ENCODE data around the gene EIPR1. TPM values are rescaled to one million over a fixed set of nuclear protein-coding genes. Genes with fewer than 3 reads are reported as not detected.

The EIPR1 gene
- total and polyA plus RNA-seq, 2 experiments from 2014 or later: 17.4 to 46.3 TPM

GRCh38 chr2:3142210-3142609 is 235.4 kb downstream of the EIPR1 start:
- H3K27me3 Mint-ChIP-seq (ENCODE audit: insufficient read depth, low read depth, poor library complexity): peaks cover 6% of the 10 kb centered on the region
- H3K4me3 ChIP-seq: no peak overlapping the region
- H3K4me1 Mint-ChIP-seq: no peaks in the 10 kb centered on the region; the same call in 1 of the 3 replicates
- ATAC-seq: no peak
- DNase-seq (ENCODE audit: low spot score): no peak
- H3K36me3 ChIP-seq (ENCODE audit: insufficient read depth): no peaks in the 10 kb centered on the region
- H3K9me2 ChIP-seq (ENCODE audit: insufficient read depth): no peaks in the 10 kb centered on the region
- no peaks in the 10 kb centered on the region for H3K79me2 ChIP-seq (replicated peaks; ENCODE audit: insufficient read depth)
- no peaks in the 10 kb centered on the region for H3K9me3 Mint-ChIP-seq
- H3K4me2 ChIP-seq: no peak overlapping the region
- no peak overlapping the region for H2AFZ ChIP-seq
- no peak overlapping the region for H3K27ac ChIP-seq (ENCODE audit: low read depth)
- no peaks in the 10 kb centered on the region for H3K27me3 ChIP-seq (ENCODE audit: insufficient read depth)
- no peaks in the 10 kb centered on the region for H3K4me1 ChIP-seq (ENCODE audit: insufficient read depth)
- H3K36me3 Mint-ChIP-seq (ENCODE audit: low read depth): no peaks in the 10 kb centered on the region
- no peak overlapping the region for H3K4me3 Mint-ChIP-seq
- H3K27ac Mint-ChIP-seq: no peak overlapping the region
- no peaks in the 10 kb centered on the region; the same call in 1 of the 2 replicates for H3F3A ChIP-seq (replicated peaks; ENCODE audit: low read depth)
- TF ChIP-seq ETS1 (IDR thresholded peaks at IDR 0.05): no peak
- no peak for TF ChIP-seq JUNB (IDR thresholded peaks at IDR 0.05; ENCODE audit: unreplicated experiment)
- TF ChIP-seq STAT1 (IDR thresholded peaks at IDR 0.05; ENCODE audit: unreplicated experiment): no peak
- TF ChIP-seq, protein P1, sequence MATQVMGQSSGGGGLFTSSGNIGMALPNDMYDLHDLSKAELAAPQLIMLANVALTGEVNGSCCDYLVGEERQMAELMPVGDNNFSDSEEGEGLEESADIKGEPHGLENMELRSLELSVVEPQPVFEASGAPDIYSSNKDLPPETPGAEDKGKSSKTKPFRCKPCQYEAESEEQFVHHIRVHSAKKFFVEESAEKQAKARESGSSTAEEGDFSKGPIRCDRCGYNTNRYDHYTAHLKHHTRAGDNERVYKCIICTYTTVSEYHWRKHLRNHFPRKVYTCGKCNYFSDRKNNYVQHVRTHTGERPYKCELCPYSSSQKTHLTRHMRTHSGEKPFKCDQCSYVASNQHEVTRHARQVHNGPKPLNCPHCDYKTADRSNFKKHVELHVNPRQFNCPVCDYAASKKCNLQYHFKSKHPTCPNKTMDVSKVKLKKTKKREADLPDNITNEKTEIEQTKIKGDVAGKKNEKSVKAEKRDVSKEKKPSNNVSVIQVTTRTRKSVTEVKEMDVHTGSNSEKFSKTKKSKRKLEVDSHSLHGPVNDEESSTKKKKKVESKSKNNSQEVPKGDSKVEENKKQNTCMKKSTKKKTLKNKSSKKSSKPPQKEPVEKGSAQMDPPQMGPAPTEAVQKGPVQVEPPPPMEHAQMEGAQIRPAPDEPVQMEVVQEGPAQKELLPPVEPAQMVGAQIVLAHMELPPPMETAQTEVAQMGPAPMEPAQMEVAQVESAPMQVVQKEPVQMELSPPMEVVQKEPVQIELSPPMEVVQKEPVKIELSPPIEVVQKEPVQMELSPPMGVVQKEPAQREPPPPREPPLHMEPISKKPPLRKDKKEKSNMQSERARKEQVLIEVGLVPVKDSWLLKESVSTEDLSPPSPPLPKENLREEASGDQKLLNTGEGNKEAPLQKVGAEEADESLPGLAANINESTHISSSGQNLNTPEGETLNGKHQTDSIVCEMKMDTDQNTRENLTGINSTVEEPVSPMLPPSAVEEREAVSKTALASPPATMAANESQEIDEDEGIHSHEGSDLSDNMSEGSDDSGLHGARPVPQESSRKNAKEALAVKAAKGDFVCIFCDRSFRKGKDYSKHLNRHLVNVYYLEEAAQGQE (IDR thresholded peaks at IDR 0.05; ENCODE audit: unreplicated experiment): no peak
- no peak for TF ChIP-seq EZH2phosphoT487 (IDR thresholded peaks at IDR 0.05; ENCODE audit: unreplicated experiment)
- TF ChIP-seq CTCF (conservative IDR thresholded peaks at IDR 0.05; ENCODE audit: low read depth in 2 of 2): no peak
- TF ChIP-seq EZH2 (IDR thresholded peaks at IDR 0.05; ENCODE audit: low read depth, unreplicated experiment): no peak
- no peak for TF ChIP-seq ZNF114 (CRISPR knock-in tag; IDR thresholded peaks at IDR 0.05)
- TF ChIP-seq ZNF462 (CRISPR knock-in tag; IDR thresholded peaks at IDR 0.05): no peak
- TF ChIP-seq POLR2AphosphoS5 (IDR thresholded peaks at IDR 0.05; ENCODE audit: low read depth): no peak
- no peak for TF ChIP-seq NANOG (IDR thresholded peaks at IDR 0.05; ENCODE audit: borderline replicate concordance)
- H4K20me1 ChIP-seq (replicated peaks; ENCODE audit: insufficient read depth): no peaks in the 10 kb centered on the region
